ENCODE measurements around the gene CRIP1.

The CRIP1 gene

GRCh38 chr14:105439179-105439578, 47.5 kb upstream of the CRIP1 start:
- TF ChIP-seq EGR1 (IDR thresholded peaks at IDR 0.05): no peak
- TF ChIP-seq ZBTB7A (IDR thresholded peaks at IDR 0.05; ENCODE audit: low read depth): no peak
- no peak for TF ChIP-seq RAD21 (IDR thresholded peaks at IDR 0.05; ENCODE audit: low read depth)
- TF ChIP-seq, protein P1, sequence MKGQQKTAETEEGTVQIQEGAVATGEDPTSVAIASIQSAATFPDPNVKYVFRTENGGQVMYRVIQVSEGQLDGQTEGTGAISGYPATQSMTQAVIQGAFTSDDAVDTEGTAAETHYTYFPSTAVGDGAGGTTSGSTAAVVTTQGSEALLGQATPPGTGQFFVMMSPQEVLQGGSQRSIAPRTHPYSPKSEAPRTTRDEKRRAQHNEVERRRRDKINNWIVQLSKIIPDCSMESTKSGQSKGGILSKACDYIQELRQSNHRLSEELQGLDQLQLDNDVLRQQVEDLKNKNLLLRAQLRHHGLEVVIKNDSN (IDR thresholded peaks at IDR 0.05): no peak
- TF ChIP-seq TAF1 (IDR thresholded peaks at IDR 0.05; ENCODE audit: low read depth): no peak
- TF ChIP-seq MAX (IDR thresholded peaks at IDR 0.05): no peak
- no peak for TF ChIP-seq NFIC (IDR thresholded peaks at IDR 0.05)
- no peak for TF ChIP-seq TCF12 (IDR thresholded peaks at IDR 0.05; ENCODE audit: low read depth)
- TF ChIP-seq, protein P2, sequence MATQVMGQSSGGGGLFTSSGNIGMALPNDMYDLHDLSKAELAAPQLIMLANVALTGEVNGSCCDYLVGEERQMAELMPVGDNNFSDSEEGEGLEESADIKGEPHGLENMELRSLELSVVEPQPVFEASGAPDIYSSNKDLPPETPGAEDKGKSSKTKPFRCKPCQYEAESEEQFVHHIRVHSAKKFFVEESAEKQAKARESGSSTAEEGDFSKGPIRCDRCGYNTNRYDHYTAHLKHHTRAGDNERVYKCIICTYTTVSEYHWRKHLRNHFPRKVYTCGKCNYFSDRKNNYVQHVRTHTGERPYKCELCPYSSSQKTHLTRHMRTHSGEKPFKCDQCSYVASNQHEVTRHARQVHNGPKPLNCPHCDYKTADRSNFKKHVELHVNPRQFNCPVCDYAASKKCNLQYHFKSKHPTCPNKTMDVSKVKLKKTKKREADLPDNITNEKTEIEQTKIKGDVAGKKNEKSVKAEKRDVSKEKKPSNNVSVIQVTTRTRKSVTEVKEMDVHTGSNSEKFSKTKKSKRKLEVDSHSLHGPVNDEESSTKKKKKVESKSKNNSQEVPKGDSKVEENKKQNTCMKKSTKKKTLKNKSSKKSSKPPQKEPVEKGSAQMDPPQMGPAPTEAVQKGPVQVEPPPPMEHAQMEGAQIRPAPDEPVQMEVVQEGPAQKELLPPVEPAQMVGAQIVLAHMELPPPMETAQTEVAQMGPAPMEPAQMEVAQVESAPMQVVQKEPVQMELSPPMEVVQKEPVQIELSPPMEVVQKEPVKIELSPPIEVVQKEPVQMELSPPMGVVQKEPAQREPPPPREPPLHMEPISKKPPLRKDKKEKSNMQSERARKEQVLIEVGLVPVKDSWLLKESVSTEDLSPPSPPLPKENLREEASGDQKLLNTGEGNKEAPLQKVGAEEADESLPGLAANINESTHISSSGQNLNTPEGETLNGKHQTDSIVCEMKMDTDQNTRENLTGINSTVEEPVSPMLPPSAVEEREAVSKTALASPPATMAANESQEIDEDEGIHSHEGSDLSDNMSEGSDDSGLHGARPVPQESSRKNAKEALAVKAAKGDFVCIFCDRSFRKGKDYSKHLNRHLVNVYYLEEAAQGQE (IDR thresholded peaks at IDR 0.05; ENCODE audit: low read depth): no peak
- TF ChIP-seq CREB1 (IDR thresholded peaks at IDR 0.05; ENCODE audit: low read depth): no peak
- no peak for TF ChIP-seq CEBPB (IDR thresholded peaks at IDR 0.05)
- no peak for TF ChIP-seq FOXM1 (IDR thresholded peaks at IDR 0.05; ENCODE audit: borderline replicate concordance, low read depth)
- no peak for TF ChIP-seq EP300 (IDR thresholded peaks at IDR 0.05; ENCODE audit: borderline replicate concordance)
- TF ChIP-seq YY1 (IDR thresholded peaks at IDR 0.05; ENCODE audit: low read depth): no peak
- no peak for TF ChIP-seq TEAD4 (IDR thresholded peaks at IDR 0.05)

- TF ChIP-seq EP300 (IDR thresholded peaks at IDR 0.05; ENCODE audit: borderline replicate concordance) (no peak), MAX (IDR thresholded peaks at IDR 0.05) (peak; percentile 18; the same call in 1 of the 2 replicates), NFIC (IDR thresholded peaks at IDR 0.05) (peak; percentile 47), FOXM1 (IDR thresholded peaks at IDR 0.05; ENCODE audit: borderline replicate concordance, low read depth) (no peak), RAD21 (IDR thresholded peaks at IDR 0.05; ENCODE audit: low read depth) (peak; percentile 49; the same call in 1 of the 2 replicates)
Observed at GRCh38 chr14:105439710-105440553, 46.8 kb upstream of the CRIP1 start.

DNA sequence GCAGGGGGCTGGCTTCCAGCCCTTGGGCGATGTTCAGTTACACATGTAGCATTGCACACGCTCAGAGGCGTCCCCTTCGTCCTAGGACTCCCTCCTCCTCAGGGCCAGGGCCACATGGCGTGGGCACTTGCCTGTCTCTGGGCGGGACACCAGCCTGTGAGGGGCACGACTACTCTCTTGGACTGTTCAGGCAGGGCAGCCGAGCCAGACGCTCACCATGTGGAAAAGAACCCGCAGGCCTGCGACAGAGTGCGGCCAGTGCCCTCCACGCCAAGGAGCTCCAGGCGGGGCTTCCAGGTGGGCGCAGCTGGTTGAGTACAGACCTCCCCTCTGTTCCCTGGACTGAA, 46.2 kb upstream of the CRIP1 start:
- TF ChIP-seq NFIC (IDR thresholded peaks at IDR 0.05) (no peak), TEAD4 (IDR thresholded peaks at IDR 0.05) (no peak), EP300 (IDR thresholded peaks at IDR 0.05; ENCODE audit: borderline replicate concordance) (no peak), EGR1 (IDR thresholded peaks at IDR 0.05) (no peak), MAX (IDR thresholded peaks at IDR 0.05) (no peak), TCF12 (IDR thresholded peaks at IDR 0.05; ENCODE audit: low read depth) (no peak), CREB1 (IDR thresholded peaks at IDR 0.05; ENCODE audit: low read depth) (no peak), TAF1 (IDR thresholded peaks at IDR 0.05; ENCODE audit: low read depth) (no peak), RAD21 (IDR thresholded peaks at IDR 0.05; ENCODE audit: low read depth) (no peak), FOXM1 (IDR thresholded peaks at IDR 0.05; ENCODE audit: borderline replicate concordance, low read depth) (no peak)
- TF ChIP-seq, protein P1 (IDR thresholded peaks at IDR 0.05): no peak
- TF ChIP-seq, protein P2 (IDR thresholded peaks at IDR 0.05; ENCODE audit: low read depth): no peak

DNA sequence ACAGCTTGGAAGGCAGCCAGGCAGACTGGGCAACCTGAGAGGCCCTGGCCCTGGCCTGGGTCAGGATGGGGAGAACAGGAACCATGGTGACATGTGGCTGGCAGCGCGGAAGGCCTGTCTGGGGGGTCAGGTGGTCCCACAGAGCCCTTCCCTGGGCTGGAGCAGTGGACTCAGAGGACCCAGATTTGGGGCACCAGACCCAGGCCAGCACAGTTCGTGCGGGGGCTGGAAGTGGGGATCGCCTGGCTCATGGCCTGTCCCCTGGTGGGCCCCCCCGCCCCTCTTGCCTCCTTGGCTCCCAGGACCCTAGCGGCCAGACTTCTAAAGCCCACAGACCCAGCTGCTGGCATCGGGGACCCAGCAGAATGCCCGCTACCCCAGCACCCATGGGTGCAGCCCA, 45.7 kb upstream of the CRIP1 start:
- TF ChIP-seq NFIC (IDR thresholded peaks at IDR 0.05): no peak
- TF ChIP-seq EGR1 (IDR thresholded peaks at IDR 0.05): no peak
- TF ChIP-seq, protein P1 (IDR thresholded peaks at IDR 0.05): no peak
- TF ChIP-seq YY1 (IDR thresholded peaks at IDR 0.05; ENCODE audit: low read depth): no peak
- no peak for TF ChIP-seq EP300 (IDR thresholded peaks at IDR 0.05; ENCODE audit: borderline replicate concordance)
- TF ChIP-seq ZBTB7A (IDR thresholded peaks at IDR 0.05; ENCODE audit: low read depth): no peak
- TF ChIP-seq CEBPB (IDR thresholded peaks at IDR 0.05): no peak
- no peak for TF ChIP-seq TAF1 (IDR thresholded peaks at IDR 0.05; ENCODE audit: low read depth)
- TF ChIP-seq FOXM1 (IDR thresholded peaks at IDR 0.05; ENCODE audit: borderline replicate concordance, low read depth): no peak
- TF ChIP-seq MAX (IDR thresholded peaks at IDR 0.05): no peak
- TF ChIP-seq, protein P2 (IDR thresholded peaks at IDR 0.05; ENCODE audit: low read depth): no peak
- no peak for TF ChIP-seq TEAD4 (IDR thresholded peaks at IDR 0.05)
- TF ChIP-seq TCF12 (IDR thresholded peaks at IDR 0.05; ENCODE audit: low read depth): no peak
- TF ChIP-seq CREB1 (IDR thresholded peaks at IDR 0.05; ENCODE audit: low read depth): no peak
- TF ChIP-seq RAD21 (IDR thresholded peaks at IDR 0.05; ENCODE audit: low read depth): no peak

Measured in Ishikawa (cell line).